GM12878 (cell line): ENCODE results near the gene SHLD3. TPM values are rescaled to one million over a fixed set of nuclear protein-coding genes. Genes with fewer than 3 reads are reported as not detected.
"Not testable (repeated sequence)": the region's sequence is repeated elsewhere in the genome, so short reads cannot be mapped to it uniquely, and the experiment has no call there.

Experiments
- ATAC-seq: fragments of 200-7000 bp; cut with Tn5 transposase; 3 replicates; pipeline ENCODE4 v1.9.1; 2020; ENCODE audit warnings: mild to moderate bottlenecking, moderate library complexity
- BruUV-seq: library from RNA; stranded (reverse); fragments of 400-500 nt; replicated peaks from 2 replicates; lab custom pipeline; 2021; lab: Mats Ljungman, UMichigan
- CTCF ChIA-PET: fragments of 300-600 bp; sonication (Branson Sonifier 250); formaldehyde crosslinking; extraction: SDS; loops from one replicate; lab custom pipeline; 2021; ENCODE audit warnings: inconsistent platforms; lab: Yijun Ruan, JAX
- POLR2A ChIA-PET: fragments of 350-600 bp; formaldehyde crosslinking; extraction: SDS; loops from one replicate; lab custom pipeline; 2021; ENCODE audit warnings: inconsistent platforms; lab: Charles Lee
- RAD21 ChIA-PET: fragments of 300-600 bp; sonication (Branson Sonifier 250); formaldehyde crosslinking; loops from one replicate; lab custom pipeline; 2023; ENCODE audit warnings: antibody characterized with exemption; ENCODE audit not compliant: unreplicated experiment; lab: Charles Lee
- SMC1A ChIA-PET: fragments of 300-600 bp; sonication (Branson Sonifier 250); formaldehyde crosslinking; loops from one replicate; lab custom pipeline; 2023; ENCODE audit not compliant: unreplicated experiment, uncharacterized antibody; lab: Charles Lee
- DNase-seq: peaks from one replicate; pipeline ENCODE4 v3.0.0-alpha.2; 2011; ENCODE audit warnings: low read depth, low spot score
- FAIRE-seq: peaks from 3 replicates; lab custom pipeline; 2011; peaks lifted over from hg19 to GRCh38; lab: Jason Lieb, UNC
- H2AFZ ChIP-seq: 2 replicates; pipeline ENCODE4 v1.6.0; 2011; ENCODE audit warnings: low read depth, low read length, control low read depth; ENCODE audit not compliant: control insufficient read depth
- H3K27ac ChIP-seq: 2 replicates; pipeline ENCODE4 v1.5.1; 2011; ENCODE audit warnings: control low read depth; ENCODE audit not compliant: control insufficient read depth, insufficient read depth
- H3K27me3 ChIP-seq, 2 experiments: replicated peaks in 1 of 2; 2 replicates each; pipeline versions ENCODE4 v1.6.0 to v1.6.1; 2011; ENCODE audit warnings: low read length in 1 of 2; ENCODE audit not compliant: control insufficient read depth in 2 of 2, insufficient read depth in 2 of 2
- H3K36me3 ChIP-seq, 2 experiments: 2 replicates each; pipeline ENCODE4 v1.5.1; 2011; ENCODE audit warnings: low read length in 1 of 2; ENCODE audit not compliant: control insufficient read depth in 2 of 2, insufficient read depth in 2 of 2
- H3K4me1 ChIP-seq: 2 replicates; pipeline ENCODE4 v1.6.1; 2011; ENCODE audit warnings: mild to moderate bottlenecking, low read length, moderate library complexity, mixed read lengths; ENCODE audit not compliant: control insufficient read depth, insufficient read depth
- H3K4me2 ChIP-seq: 2 replicates; pipeline ENCODE4 v1.6.0; 2011; ENCODE audit warnings: control low read depth; ENCODE audit not compliant: control insufficient read depth, insufficient read depth
- H3K4me3 ChIP-seq: fragments of 200-600 bp; sonication (generic); 2 replicates; pipeline ENCODE4 v1.5.1; 2016
- H3K79me2 ChIP-seq: 2 replicates; pipeline ENCODE4 v1.6.0; 2011; ENCODE audit warnings: low read length; ENCODE audit not compliant: control insufficient read depth, insufficient read depth
- H3K9ac ChIP-seq: 2 replicates; pipeline ENCODE4 v1.8.0; 2011; ENCODE audit warnings: low read length, control low read depth, mixed read lengths; ENCODE audit not compliant: control insufficient read depth, insufficient read depth
- H3K9me3 ChIP-seq: replicated peaks from 3 replicates; pipeline ENCODE4 v1.5.1; 2011; ENCODE audit warnings: mild to moderate bottlenecking, low read length; ENCODE audit not compliant: control insufficient read depth, insufficient read depth
- H4K20me1 ChIP-seq: 2 replicates; pipeline ENCODE4 v1.6.0; 2011; ENCODE audit not compliant: control insufficient read depth, insufficient read depth
- NR2F1 ChIP-seq: fragments of 450-650 bp; conservative IDR thresholded peaks from 2 replicates; pipeline ENCODE4 v1.6.1; 2017; ENCODE audit warnings: mild to moderate bottlenecking
- WGBS: methylation state at CpG from one replicate; pipeline ENCODE4 v1.1.6; 2016; ENCODE audit warnings: low lambda C conversion rate; ENCODE audit not compliant: insufficient replicate concordance, insufficient coverage; ENCODE audit errors: missing lambda C conversion rate; 5-methylcytosine and 5-hydroxymethylcytosine counted together
- in situ Hi-C: fragments of 300-500 bp; cut with MboI; formaldehyde crosslinking; loops from 9 replicates; pipeline ENCODE4 v1.14.3; 2018; ENCODE audit warnings: mixed read lengths
- intact Hi-C: fragments of 100-400 bp; cut with micrococcal nuclease; formaldehyde crosslinking; loops from one replicate; pipeline ENCODE4 v1.14.2; 2022; ENCODE audit not compliant: unreplicated experiment
- polyA plus RNA-seq, 11 experiments: library from polyadenylated mRNA; depleted of rRNA in 4 of 11; unstranded in 6 of 11; stranded (reverse) in 5 of 11; fragments of >200 nt; fragmentation: Nextera tagmentation in 4 of 11; fragmentation: Illumina TruSeq in 1 of 11; extraction: Ambion mirVana in 4 of 11; extraction: Trizol in 1 of 11; gene quantifications; 1 replicate in 1 of 11; 2 replicates in 10 of 11; pipeline versions ENCODE4 v1.2.1 to v1.2.3, GENCODE V29; 2011 to 2016; ENCODE audit warnings: inconsistent platforms in 2 of 11, missing spikeins in 2 of 11, low read depth in 1 of 11
- small RNA-seq: library from RNA; depleted of rRNA; stranded (forward); fragments of <200 nt; gene quantifications from one replicate; pipeline ENCODE3, GENCODE V24; 2014
- total RNA-seq, 4 experiments: library from RNA; depleted of rRNA in 3 of 4; stranded (reverse); fragments of >200 nt in 3 of 4; fragmentation: Illumina TruSeq in 1 of 4; extraction: Trizol in 1 of 4; gene quantifications; 2 replicates each; pipeline versions ENCODE4 v1.2.1 to v1.2.3, GENCODE V29; 2013 to 2021

The SHLD3 gene
- total and polyA plus RNA-seq, 10 of the 15 experiments (the other 5 are each of a cell fraction or from before 2014, with no cell fraction given): 3.1 to 9.2 (median 5.7) TPM

DNA sequence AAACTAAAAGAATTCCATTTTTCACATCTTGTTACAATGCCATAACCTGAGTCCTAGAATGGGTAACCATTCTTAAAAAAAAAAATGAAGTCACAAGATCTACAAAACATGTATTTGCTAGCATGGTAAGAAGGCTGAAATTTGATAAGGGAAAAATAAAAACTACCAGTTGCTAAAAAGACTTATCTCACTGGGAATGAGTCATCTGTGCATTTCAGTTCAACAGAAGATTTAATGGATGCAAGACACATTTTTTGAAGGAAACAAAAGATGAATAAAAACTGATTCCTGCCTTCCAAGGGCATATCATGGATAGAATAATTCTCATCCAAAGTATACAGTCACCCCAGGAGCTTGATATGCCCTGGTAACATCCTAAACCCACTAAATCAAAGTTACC lies 49.9 kb downstream of the SHLD3 start (continued):
- TF ChIP-seq NR2F1: no peak

GRCh38 chr5:65676056-65676455 lies 51.2 kb downstream of the SHLD3 start:
- DNase-seq, in situ Hi-C loops: not testable (repeated sequence)
- CTCF ChIA-PET: interaction anchor here (0.9 kb wide), 1 partner anchor 15 kb away, joined by 3 read pairs; no protein-coding TSS in a partner anchor

More at GRCh38 chr5:65676056-65676455, 51.2 kb downstream of the SHLD3 start:
- H3K9ac ChIP-seq, RAD21 ChIA-PET, FAIRE-seq, ATAC-seq, H3K9me3 ChIP-seq, H3K4me1 ChIP-seq, H2AFZ ChIP-seq, H3K27me3 ChIP-seq, intact Hi-C loops, H4K20me1 ChIP-seq, H3K4me3 ChIP-seq, BruUV-seq, H3K27ac ChIP-seq, H3K79me2 ChIP-seq, H3K4me2 ChIP-seq, POLR2A ChIA-PET, H3K36me3 ChIP-seq: not testable (repeated sequence)
- SMC1A ChIA-PET: interaction anchor here (0.9 to 1.3 kb wide), 3 partner anchors 9 to 20 kb away, joined by 3 to 4 read pairs (median 4); no protein-coding TSS in a partner anchor
- WGBS: 83% methylated on average over 3 of the region's 3 CpGs

Small RNA genes within 50 kb of the gene (small RNA-seq; reads per million reads assigned to genes)
- gene RNU6-540P: not detected

Other genes starting within 250 kb of the SHLD3 start
- gene ADAMTS6, start 143.1 kb upstream of the SHLD3 start, total RNA-seq (2014; rRNA removed): 10.8 and 13.2 TPM in 2 replicates
- gene ADAMTS6, start 143.1 kb upstream of the SHLD3 start, total RNA-seq (2014; rRNA removed; fragmentation: Illumina TruSeq; extraction: Trizol): 12.0 and 12.3 TPM in 2 replicates
- gene ADAMTS6, start 143.1 kb upstream of the SHLD3 start, total RNA-seq (2021): 8.8 and 12.3 TPM in 2 replicates
- gene ADAMTS6, start 143.1 kb upstream of the SHLD3 start, polyA plus RNA-seq (2011; rRNA removed): 11.7 and 14.2 TPM in 2 replicates
- 5.2 and 8.3 TPM in 2 replicates for gene ADAMTS6, start 143.1 kb upstream of the SHLD3 start, polyA plus RNA-seq (2014; fragmentation: Illumina TruSeq; extraction: Trizol)
- gene ADAMTS6, start 143.1 kb upstream of the SHLD3 start, polyA plus RNA-seq (2014; fragmentation: Nextera tagmentation; extraction: Ambion mirVana): 1 to 10 TPM; 1.1 to 1.2 TPM
- gene ADAMTS6, start 143.1 kb upstream of the SHLD3 start, polyA plus RNA-seq (2014; rRNA removed): 7.8 and 8.4 TPM in 2 replicates
- gene ADAMTS6, start 143.1 kb upstream of the SHLD3 start, polyA plus RNA-seq (2016; fragmentation: Nextera tagmentation; extraction: Ambion mirVana): 1 to 10 TPM; 1.1 to 1.7 TPM
- 29.5 and 38.4 TPM in 2 replicates for gene CENPK, start 61.9 kb upstream of the SHLD3 start, total RNA-seq (2014; rRNA removed)
- gene CENPK, start 61.9 kb upstream of the SHLD3 start, total RNA-seq (2014; rRNA removed; fragmentation: Illumina TruSeq; extraction: Trizol): 44.1 and 48.4 TPM in 2 replicates
- 25.7 and 32.0 TPM in 2 replicates for gene CENPK, start 61.9 kb upstream of the SHLD3 start, total RNA-seq (2021)
- gene CENPK, start 61.9 kb upstream of the SHLD3 start, polyA plus RNA-seq (2011; rRNA removed): 38.5 and 68.3 TPM in 2 replicates
- 42.3 and 49.3 TPM in 2 replicates for gene CENPK, start 61.9 kb upstream of the SHLD3 start, polyA plus RNA-seq (2014; fragmentation: Illumina TruSeq; extraction: Trizol)
- 10 to 100 TPM; 76.5 to 94.3 TPM for gene CENPK, start 61.9 kb upstream of the SHLD3 start, polyA plus RNA-seq (2014; fragmentation: Nextera tagmentation; extraction: Ambion mirVana)
- 25.0 and 30.1 TPM in 2 replicates for gene CENPK, start 61.9 kb upstream of the SHLD3 start, polyA plus RNA-seq (2014; rRNA removed)
- gene CENPK, start 61.9 kb upstream of the SHLD3 start, polyA plus RNA-seq (2016; fragmentation: Nextera tagmentation; extraction: Ambion mirVana): 10 to 100 TPM; 65.5 to 68.9 TPM
- gene PPWD1, start 61.7 kb upstream of the SHLD3 start, total RNA-seq (2014; rRNA removed): 33.0 and 39.9 TPM in 2 replicates
- gene PPWD1, start 61.7 kb upstream of the SHLD3 start, total RNA-seq (2014; rRNA removed; fragmentation: Illumina TruSeq; extraction: Trizol): 52.1 TPM in 2 replicates
- 28.6 and 31.1 TPM in 2 replicates for gene PPWD1, start 61.7 kb upstream of the SHLD3 start, total RNA-seq (2021)
- 18.0 and 31.1 TPM in 2 replicates for gene PPWD1, start 61.7 kb upstream of the SHLD3 start, polyA plus RNA-seq (2011; rRNA removed)
- gene PPWD1, start 61.7 kb upstream of the SHLD3 start, polyA plus RNA-seq (2014; fragmentation: Illumina TruSeq; extraction: Trizol): 52.2 and 63.3 TPM in 2 replicates
- 10 to 100 TPM; 41.4 to 45.0 TPM for gene PPWD1, start 61.7 kb upstream of the SHLD3 start, polyA plus RNA-seq (2014; fragmentation: Nextera tagmentation; extraction: Ambion mirVana)
- 31.3 and 35.0 TPM in 2 replicates for gene PPWD1, start 61.7 kb upstream of the SHLD3 start, polyA plus RNA-seq (2014; rRNA removed)
- 10 to 100 TPM; 52.3 to 53.9 TPM for gene PPWD1, start 61.7 kb upstream of the SHLD3 start, polyA plus RNA-seq (2016; fragmentation: Nextera tagmentation; extraction: Ambion mirVana)
- gene TRIM23, start 694 bp upstream of the SHLD3 start, total RNA-seq (2014; rRNA removed): 4.6 and 5.6 TPM in 2 replicates
- gene TRIM23, start 694 bp upstream of the SHLD3 start, total RNA-seq (2014; rRNA removed; fragmentation: Illumina TruSeq; extraction: Trizol): 3.9 and 5.0 TPM in 2 replicates
- gene TRIM23, start 694 bp upstream of the SHLD3 start, total RNA-seq (2021): 3.6 and 4.4 TPM in 2 replicates
- 4.8 and 6.5 TPM in 2 replicates for gene TRIM23, start 694 bp upstream of the SHLD3 start, polyA plus RNA-seq (2011; rRNA removed)
- 2.0 and 2.1 TPM in 2 replicates for gene TRIM23, start 694 bp upstream of the SHLD3 start, polyA plus RNA-seq (2014; fragmentation: Illumina TruSeq; extraction: Trizol)
- gene TRIM23, start 694 bp upstream of the SHLD3 start, polyA plus RNA-seq (2014; fragmentation: Nextera tagmentation; extraction: Ambion mirVana): 1 to 10 TPM; 1.9 to 2.1 TPM
- 2.1 and 2.8 TPM in 2 replicates for gene TRIM23, start 694 bp upstream of the SHLD3 start, polyA plus RNA-seq (2014; rRNA removed)
- gene TRIM23, start 694 bp upstream of the SHLD3 start, polyA plus RNA-seq (2016; fragmentation: Nextera tagmentation; extraction: Ambion mirVana): 1 to 10 TPM; 1.9 to 2.0 TPM
- 16.5 and 17.9 TPM in 2 replicates for gene TRAPPC13, start within 50 bp of the SHLD3 start, total RNA-seq (2014; rRNA removed)
- 26.2 and 28.4 TPM in 2 replicates for gene TRAPPC13, start within 50 bp of the SHLD3 start, total RNA-seq (2014; rRNA removed; fragmentation: Illumina TruSeq; extraction: Trizol)
- 16.0 and 22.1 TPM in 2 replicates for gene TRAPPC13, start within 50 bp of the SHLD3 start, total RNA-seq (2021)
- 23.2 and 32.9 TPM in 2 replicates for gene TRAPPC13, start within 50 bp of the SHLD3 start, polyA plus RNA-seq (2011; rRNA removed)
- gene TRAPPC13, start within 50 bp of the SHLD3 start, polyA plus RNA-seq (2014; fragmentation: Illumina TruSeq; extraction: Trizol): 22.9 and 37.6 TPM in 2 replicates
- gene TRAPPC13, start within 50 bp of the SHLD3 start, polyA plus RNA-seq (2014; fragmentation: Nextera tagmentation; extraction: Ambion mirVana): 10 to 100 TPM; 23.7 to 35.6 TPM
- gene TRAPPC13, start within 50 bp of the SHLD3 start, polyA plus RNA-seq (2014; rRNA removed): 19.0 and 28.6 TPM in 2 replicates
- gene TRAPPC13, start within 50 bp of the SHLD3 start, polyA plus RNA-seq (2016; fragmentation: Nextera tagmentation; extraction: Ambion mirVana): 10 to 100 TPM; 31.7 to 32.0 TPM
- gene SGTB, start 97.1 kb downstream of the SHLD3 start, total RNA-seq (2014; rRNA removed): 4.5 and 5.1 TPM in 2 replicates
- 5.3 and 5.7 TPM in 2 replicates for gene SGTB, start 97.1 kb downstream of the SHLD3 start, total RNA-seq (2014; rRNA removed; fragmentation: Illumina TruSeq; extraction: Trizol)
- 7.8 and 8.3 TPM in 2 replicates for gene SGTB, start 97.1 kb downstream of the SHLD3 start, total RNA-seq (2021)
- 5.7 and 11.6 TPM in 2 replicates for gene SGTB, start 97.1 kb downstream of the SHLD3 start, polyA plus RNA-seq (2011; rRNA removed)
- 5.4 and 5.5 TPM in 2 replicates for gene SGTB, start 97.1 kb downstream of the SHLD3 start, polyA plus RNA-seq (2014; fragmentation: Illumina TruSeq; extraction: Trizol)
- gene SGTB, start 97.1 kb downstream of the SHLD3 start, polyA plus RNA-seq (2014; fragmentation: Nextera tagmentation; extraction: Ambion mirVana): 1 to 10 TPM; 1.0 to 1.4 TPM
- 2.4 and 3.0 TPM in 2 replicates for gene SGTB, start 97.1 kb downstream of the SHLD3 start, polyA plus RNA-seq (2014; rRNA removed)
- gene SGTB, start 97.1 kb downstream of the SHLD3 start, polyA plus RNA-seq (2016; fragmentation: Nextera tagmentation; extraction: Ambion mirVana): 1 to 10 TPM; 5.4 to 5.5 TPM
- gene NLN, start 97.2 kb downstream of the SHLD3 start, total RNA-seq (2014; rRNA removed): 29.6 and 31.6 TPM in 2 replicates
- gene NLN, start 97.2 kb downstream of the SHLD3 start, total RNA-seq (2014; rRNA removed; fragmentation: Illumina TruSeq; extraction: Trizol): 33.4 and 35.1 TPM in 2 replicates
- 38.8 and 43.8 TPM in 2 replicates for gene NLN, start 97.2 kb downstream of the SHLD3 start, total RNA-seq (2021)
- gene NLN, start 97.2 kb downstream of the SHLD3 start, polyA plus RNA-seq (2011; rRNA removed): 15.9 and 23.4 TPM in 2 replicates
- 35.2 and 40.4 TPM in 2 replicates for gene NLN, start 97.2 kb downstream of the SHLD3 start, polyA plus RNA-seq (2014; fragmentation: Illumina TruSeq; extraction: Trizol)
- gene NLN, start 97.2 kb downstream of the SHLD3 start, polyA plus RNA-seq (2014; fragmentation: Nextera tagmentation; extraction: Ambion mirVana): 1 to 10 TPM; 6.8 to 9.2 TPM
- gene NLN, start 97.2 kb downstream of the SHLD3 start, polyA plus RNA-seq (2014; rRNA removed): 26.0 and 27.8 TPM in 2 replicates
- 10 to 100 TPM; 56.1 to 56.9 TPM for gene NLN, start 97.2 kb downstream of the SHLD3 start, polyA plus RNA-seq (2016; fragmentation: Nextera tagmentation; extraction: Ambion mirVana)